ENCODE data around the gene CKMT2. TPM values are rescaled to one million over a fixed set of nuclear protein-coding genes. Genes with fewer than 3 reads are reported as not detected.

Gene CKMT2
- total RNA-seq, 4 donors from 2014 or later, result 5.2 to 17.0 (median 8.4) TPM

DNA sequence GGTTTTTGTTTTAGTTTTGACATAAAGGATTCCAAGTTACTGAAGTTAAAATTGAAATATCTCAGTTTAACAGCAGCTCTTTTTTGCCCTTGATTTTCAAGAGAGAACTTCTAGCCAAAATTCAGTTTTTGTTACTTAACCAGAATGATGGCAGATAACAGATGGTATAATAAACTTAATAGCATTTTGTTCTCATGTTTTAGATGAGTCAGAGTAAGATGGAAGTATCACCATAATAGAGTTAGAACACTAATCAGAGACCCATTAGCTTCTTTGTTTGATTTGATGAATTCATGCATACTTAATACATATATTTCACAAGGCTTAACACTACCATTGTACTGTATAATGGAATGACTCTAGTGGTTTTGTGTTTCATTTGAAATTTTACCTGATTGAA lies 80.2 kb downstream of the CKMT2 start:
- DNase-seq (ENCODE audit: low spot score) (no peak), ATAC-seq (ENCODE audit: low FRiP score) (no peak)
- TF ChIP-seq, protein P1, sequence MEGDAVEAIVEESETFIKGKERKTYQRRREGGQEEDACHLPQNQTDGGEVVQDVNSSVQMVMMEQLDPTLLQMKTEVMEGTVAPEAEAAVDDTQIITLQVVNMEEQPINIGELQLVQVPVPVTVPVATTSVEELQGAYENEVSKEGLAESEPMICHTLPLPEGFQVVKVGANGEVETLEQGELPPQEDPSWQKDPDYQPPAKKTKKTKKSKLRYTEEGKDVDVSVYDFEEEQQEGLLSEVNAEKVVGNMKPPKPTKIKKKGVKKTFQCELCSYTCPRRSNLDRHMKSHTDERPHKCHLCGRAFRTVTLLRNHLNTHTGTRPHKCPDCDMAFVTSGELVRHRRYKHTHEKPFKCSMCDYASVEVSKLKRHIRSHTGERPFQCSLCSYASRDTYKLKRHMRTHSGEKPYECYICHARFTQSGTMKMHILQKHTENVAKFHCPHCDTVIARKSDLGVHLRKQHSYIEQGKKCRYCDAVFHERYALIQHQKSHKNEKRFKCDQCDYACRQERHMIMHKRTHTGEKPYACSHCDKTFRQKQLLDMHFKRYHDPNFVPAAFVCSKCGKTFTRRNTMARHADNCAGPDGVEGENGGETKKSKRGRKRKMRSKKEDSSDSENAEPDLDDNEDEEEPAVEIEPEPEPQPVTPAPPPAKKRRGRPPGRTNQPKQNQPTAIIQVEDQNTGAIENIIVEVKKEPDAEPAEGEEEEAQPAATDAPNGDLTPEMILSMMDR (IDR thresholded peaks at IDR 0.05), result no peak

GRCh38 chr5:81313686-81314085 lies 80.6 kb downstream of the CKMT2 start:
- TF ChIP-seq, protein P1 (IDR thresholded peaks at IDR 0.05), result no peak
- DNase-seq (ENCODE audit: low spot score), result no peak
- ATAC-seq (ENCODE audit: low FRiP score), result no peak

- ATAC-seq (ENCODE audit: low FRiP score) (no peak), DNase-seq (ENCODE audit: low spot score) (no peak)
- TF ChIP-seq, protein P1 (IDR thresholded peaks at IDR 0.05), result no peak
These were observed 81.5 kb downstream of the CKMT2 start for GRCh38 chr5:81314581-81314980.

DNA sequence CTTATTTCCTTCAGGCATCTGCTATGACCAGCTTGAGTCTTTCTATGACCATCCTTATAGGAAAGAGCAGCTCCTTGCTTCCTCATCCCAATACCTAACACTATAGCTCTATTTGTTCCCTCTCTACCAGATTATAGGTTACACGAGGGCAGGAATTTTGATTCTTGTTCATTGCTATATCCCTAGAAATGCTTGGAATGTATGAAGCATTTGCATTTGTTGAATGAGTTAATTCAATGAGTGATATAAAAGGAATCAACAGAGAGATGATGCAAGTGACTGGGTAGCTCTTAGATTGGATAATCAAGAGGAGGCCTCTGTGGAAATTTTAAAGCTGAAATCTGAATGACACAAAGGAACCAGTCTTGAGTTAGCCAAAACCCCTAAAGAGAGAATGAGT lies 82.2 kb downstream of the CKMT2 start:
- TF ChIP-seq, protein P1 (IDR thresholded peaks at IDR 0.05), result no peak
- no peak for ATAC-seq (ENCODE audit: low FRiP score)
- no peak for DNase-seq (ENCODE audit: low spot score)

DNA sequence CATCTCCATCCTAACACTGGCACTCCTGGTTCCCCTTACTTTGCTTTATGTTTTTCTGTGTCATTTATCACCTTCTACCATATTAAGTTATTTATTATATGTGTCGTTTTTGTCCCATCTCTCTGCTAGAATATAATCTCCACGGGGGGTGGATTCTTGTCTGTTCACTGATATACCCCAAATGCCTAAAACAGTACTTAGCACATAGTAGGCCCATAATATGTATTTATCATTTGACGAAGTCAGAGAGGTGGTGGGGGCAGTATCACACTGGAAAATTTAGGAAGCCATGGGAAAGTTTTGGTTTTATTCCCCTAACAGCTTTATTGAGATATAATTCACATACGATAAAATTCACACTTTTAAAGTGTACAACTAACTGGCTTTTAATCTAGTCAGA lies 82.7 kb downstream of the CKMT2 start:
- TF ChIP-seq, protein P1 (IDR thresholded peaks at IDR 0.05), result no peak
- no peak for ATAC-seq (ENCODE audit: low FRiP score)

More for the DNA sequence above, 82.7 kb downstream of the CKMT2 start:
- no peak for DNase-seq (ENCODE audit: low spot score)

Small RNA genes lying within 50 kb of the gene (small RNA-seq; reads per million reads assigned to genes)
- gene AC026436.1, result not detected

Other genes starting within 250 kb of the CKMT2 start
- 10 to 100 TPM; 14.2 to 23.0 (median 20.0) TPM for gene ZCCHC9, start 68.3 kb downstream of the CKMT2 start, total RNA-seq
- not detected for gene ACOT12, start 160.8 kb downstream of the CKMT2 start, total RNA-seq